HEK293 (cell line): ENCODE data around the gene PKD2L1.

Source experiments
- SETDB1 ChIP-seq: IDR thresholded peaks from one replicate; pipeline ENCODE4 v1.6.1; 2017; ENCODE audit warnings: mild to moderate bottlenecking, low read length, moderate library complexity, mixed read lengths; ENCODE audit not compliant: insufficient read length
- SP2 ChIP-seq: fragments of 450-650 bp; formaldehyde crosslinking; IDR thresholded peaks from 2 replicates; pipeline ENCODE4 v1.5.1; 2016; ENCODE audit warnings: missing biosample characterization, missing genetic modification characterization
- ZNF121 ChIP-seq: fragments of 450-650 bp; formaldehyde crosslinking; IDR thresholded peaks from 2 replicates; pipeline ENCODE4 v1.5.1; 2016; ENCODE audit warnings: missing biosample characterization, missing genetic modification characterization
- ZNF341 ChIP-seq: fragments of 450-650 bp; formaldehyde crosslinking; IDR thresholded peaks from 2 replicates; pipeline ENCODE4; 2016; ENCODE audit warnings: low read depth, missing biosample characterization, missing genetic modification characterization
- ZNF423 ChIP-seq: fragments of 450-650 bp; formaldehyde crosslinking; IDR thresholded peaks from 2 replicates; pipeline ENCODE4 v1.5.1; 2016; ENCODE audit warnings: missing biosample characterization, missing genetic modification characterization
- ZNF561 ChIP-seq: fragments of 450-650 bp; IDR thresholded peaks from 2 replicates; pipeline ENCODE4 v1.5.1; 2018; ENCODE audit warnings: missing biosample characterization, missing genetic modification characterization, borderline replicate concordance
- TF ChIP-seq, protein P1 (sequence below): fragments of 450-650 bp; formaldehyde crosslinking; IDR thresholded peaks from 2 replicates; pipeline ENCODE4 v1.5.1; 2016; ENCODE audit warnings: missing biosample characterization, missing genetic modification characterization
- TF ChIP-seq, protein P2 (sequence below): IDR thresholded peaks from 2 replicates; pipeline ENCODE4 v1.6.1; 2011; ENCODE audit warnings: mild to moderate bottlenecking, low read depth, low read length, borderline replicate concordance
- TF ChIP-seq, protein P3 (sequence below): fragments of 450-650 bp; formaldehyde crosslinking; IDR thresholded peaks from 2 replicates; pipeline ENCODE4 v1.5.1; 2016; ENCODE audit warnings: missing biosample characterization, missing genetic modification characterization

GRCh38 chr10:100340948-100341847 is 11.2 kb upstream of the PKD2L1 start:
- TF ChIP-seq, protein P1, sequence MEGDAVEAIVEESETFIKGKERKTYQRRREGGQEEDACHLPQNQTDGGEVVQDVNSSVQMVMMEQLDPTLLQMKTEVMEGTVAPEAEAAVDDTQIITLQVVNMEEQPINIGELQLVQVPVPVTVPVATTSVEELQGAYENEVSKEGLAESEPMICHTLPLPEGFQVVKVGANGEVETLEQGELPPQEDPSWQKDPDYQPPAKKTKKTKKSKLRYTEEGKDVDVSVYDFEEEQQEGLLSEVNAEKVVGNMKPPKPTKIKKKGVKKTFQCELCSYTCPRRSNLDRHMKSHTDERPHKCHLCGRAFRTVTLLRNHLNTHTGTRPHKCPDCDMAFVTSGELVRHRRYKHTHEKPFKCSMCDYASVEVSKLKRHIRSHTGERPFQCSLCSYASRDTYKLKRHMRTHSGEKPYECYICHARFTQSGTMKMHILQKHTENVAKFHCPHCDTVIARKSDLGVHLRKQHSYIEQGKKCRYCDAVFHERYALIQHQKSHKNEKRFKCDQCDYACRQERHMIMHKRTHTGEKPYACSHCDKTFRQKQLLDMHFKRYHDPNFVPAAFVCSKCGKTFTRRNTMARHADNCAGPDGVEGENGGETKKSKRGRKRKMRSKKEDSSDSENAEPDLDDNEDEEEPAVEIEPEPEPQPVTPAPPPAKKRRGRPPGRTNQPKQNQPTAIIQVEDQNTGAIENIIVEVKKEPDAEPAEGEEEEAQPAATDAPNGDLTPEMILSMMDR: no peak
- TF ChIP-seq, protein P2, sequence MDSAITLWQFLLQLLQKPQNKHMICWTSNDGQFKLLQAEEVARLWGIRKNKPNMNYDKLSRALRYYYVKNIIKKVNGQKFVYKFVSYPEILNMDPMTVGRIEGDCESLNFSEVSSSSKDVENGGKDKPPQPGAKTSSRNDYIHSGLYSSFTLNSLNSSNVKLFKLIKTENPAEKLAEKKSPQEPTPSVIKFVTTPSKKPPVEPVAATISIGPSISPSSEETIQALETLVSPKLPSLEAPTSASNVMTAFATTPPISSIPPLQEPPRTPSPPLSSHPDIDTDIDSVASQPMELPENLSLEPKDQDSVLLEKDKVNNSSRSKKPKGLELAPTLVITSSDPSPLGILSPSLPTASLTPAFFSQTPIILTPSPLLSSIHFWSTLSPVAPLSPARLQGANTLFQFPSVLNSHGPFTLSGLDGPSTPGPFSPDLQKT: no peak
- TF ChIP-seq SETDB1: no peak
- TF ChIP-seq, protein P3, sequence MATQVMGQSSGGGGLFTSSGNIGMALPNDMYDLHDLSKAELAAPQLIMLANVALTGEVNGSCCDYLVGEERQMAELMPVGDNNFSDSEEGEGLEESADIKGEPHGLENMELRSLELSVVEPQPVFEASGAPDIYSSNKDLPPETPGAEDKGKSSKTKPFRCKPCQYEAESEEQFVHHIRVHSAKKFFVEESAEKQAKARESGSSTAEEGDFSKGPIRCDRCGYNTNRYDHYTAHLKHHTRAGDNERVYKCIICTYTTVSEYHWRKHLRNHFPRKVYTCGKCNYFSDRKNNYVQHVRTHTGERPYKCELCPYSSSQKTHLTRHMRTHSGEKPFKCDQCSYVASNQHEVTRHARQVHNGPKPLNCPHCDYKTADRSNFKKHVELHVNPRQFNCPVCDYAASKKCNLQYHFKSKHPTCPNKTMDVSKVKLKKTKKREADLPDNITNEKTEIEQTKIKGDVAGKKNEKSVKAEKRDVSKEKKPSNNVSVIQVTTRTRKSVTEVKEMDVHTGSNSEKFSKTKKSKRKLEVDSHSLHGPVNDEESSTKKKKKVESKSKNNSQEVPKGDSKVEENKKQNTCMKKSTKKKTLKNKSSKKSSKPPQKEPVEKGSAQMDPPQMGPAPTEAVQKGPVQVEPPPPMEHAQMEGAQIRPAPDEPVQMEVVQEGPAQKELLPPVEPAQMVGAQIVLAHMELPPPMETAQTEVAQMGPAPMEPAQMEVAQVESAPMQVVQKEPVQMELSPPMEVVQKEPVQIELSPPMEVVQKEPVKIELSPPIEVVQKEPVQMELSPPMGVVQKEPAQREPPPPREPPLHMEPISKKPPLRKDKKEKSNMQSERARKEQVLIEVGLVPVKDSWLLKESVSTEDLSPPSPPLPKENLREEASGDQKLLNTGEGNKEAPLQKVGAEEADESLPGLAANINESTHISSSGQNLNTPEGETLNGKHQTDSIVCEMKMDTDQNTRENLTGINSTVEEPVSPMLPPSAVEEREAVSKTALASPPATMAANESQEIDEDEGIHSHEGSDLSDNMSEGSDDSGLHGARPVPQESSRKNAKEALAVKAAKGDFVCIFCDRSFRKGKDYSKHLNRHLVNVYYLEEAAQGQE: no peak
- TF ChIP-seq ZNF341 (tag by site-specific recombination): no peak
- no peak for TF ChIP-seq ZNF561 (tag by site-specific recombination)
- TF ChIP-seq ZNF121: no peak
- TF ChIP-seq SP2 (tag by site-specific recombination): no peak
- TF ChIP-seq ZNF423 (tag by site-specific recombination): no peak
